HepG2 (cell line): ENCODE data around the gene PHLPP2. TPM values are rescaled to one million over a fixed set of nuclear protein-coding genes. Genes with fewer than 3 reads are reported as not detected.

Experiments
- AHR ChIP-seq: IDR thresholded peaks from 2 replicates; pipeline ENCODE4 v1.6.1; 2018; ENCODE audit warnings: missing genetic modification reagents, missing compliant biosample characterization
- DMAP1 ChIP-seq: IDR thresholded peaks from 2 replicates; pipeline ENCODE4 v1.6.1; 2016
- GATAD2A ChIP-seq: IDR thresholded peaks from 2 replicates; pipeline ENCODE4 v1.6.1; 2016
- GTF3A ChIP-seq: sonication (generic); formaldehyde crosslinking; conservative IDR thresholded peaks from 2 replicates; pipeline ENCODE4 v1.4.0; 2020; ENCODE audit warnings: mild to moderate bottlenecking, missing genetic modification reagents
- KDM2A ChIP-seq: sonication (generic); formaldehyde crosslinking; IDR thresholded peaks from 2 replicates; pipeline ENCODE4 v1.4.0; 2020; ENCODE audit warnings: low read depth, missing genetic modification reagents, borderline replicate concordance
- MAZ ChIP-seq, 2 experiments: sonication (generic) in 1 of 2; formaldehyde crosslinking in 1 of 2; IDR thresholded peaks; 2 replicates each; pipeline versions ENCODE4 v1.5.0 to v1.6.1; 2012 to 2020; ENCODE audit warnings: low read depth in 2 of 2, mild to moderate bottlenecking in 2 of 2, borderline replicate concordance in 1 of 2, improper control_type of control experiment in 1 of 2, low read length in 1 of 2, missing genetic modification reagents in 1 of 2, moderate library complexity in 1 of 2
- NFKBIZ ChIP-seq: IDR thresholded peaks from 2 replicates; pipeline ENCODE4 v1.6.1; 2018; ENCODE audit warnings: missing genetic modification reagents, missing compliant biosample characterization
- PHF5A ChIP-seq: IDR thresholded peaks from one replicate; pipeline ENCODE4 v1.6.1; 2018; ENCODE audit warnings: low read depth, missing genetic modification reagents; ENCODE audit not compliant: unreplicated experiment
- SMAD1 ChIP-seq: sonication (generic); formaldehyde crosslinking; IDR thresholded peaks from 2 replicates; pipeline ENCODE4 v1.4.0; 2020; ENCODE audit warnings: missing genetic modification reagents, low read depth, mild to moderate bottlenecking, borderline replicate concordance
- STAG1 ChIP-seq: sonication (generic); formaldehyde crosslinking; IDR thresholded peaks from 2 replicates; pipeline ENCODE4 v1.4.0; 2020; ENCODE audit warnings: missing genetic modification reagents
- TARDBP ChIP-seq: sonication (generic); formaldehyde crosslinking; IDR thresholded peaks from 2 replicates; pipeline ENCODE4 v1.8.0; 2022; ENCODE audit warnings: mild to moderate bottlenecking, missing genetic modification reagents
- ZBTB21 ChIP-seq: sonication (generic); formaldehyde crosslinking; IDR thresholded peaks from 2 replicates; pipeline ENCODE4 v1.4.0; 2020; ENCODE audit warnings: missing genetic modification reagents
- ZC3H4 ChIP-seq: sonication (generic); formaldehyde crosslinking; IDR thresholded peaks from 2 replicates; pipeline ENCODE4 v1.4.0; 2020; ENCODE audit warnings: missing genetic modification reagents, borderline replicate concordance
- ZNF232 ChIP-seq: sonication (generic); formaldehyde crosslinking; IDR thresholded peaks from 2 replicates; pipeline ENCODE4 v1.4.0; 2020; ENCODE audit warnings: missing genetic modification reagents, borderline replicate concordance
- ZNF567 ChIP-seq: sonication (generic); formaldehyde crosslinking; IDR thresholded peaks from 2 replicates; pipeline ENCODE4 v1.8.1; 2023; ENCODE audit warnings: mild to moderate bottlenecking, missing genetic modification reagents, borderline replicate concordance
- ZNF766 ChIP-seq: sonication (generic); formaldehyde crosslinking; IDR thresholded peaks from 2 replicates; pipeline ENCODE4 v1.5.0; 2020; ENCODE audit warnings: missing genetic modification reagents, borderline replicate concordance
- ZNF83 ChIP-seq: sonication (generic); formaldehyde crosslinking; IDR thresholded peaks from 2 replicates; pipeline ENCODE4 v1.4.0; 2020; ENCODE audit warnings: missing genetic modification reagents, mild to moderate bottlenecking, borderline replicate concordance
- ZNF850 ChIP-seq: sonication (generic); formaldehyde crosslinking; conservative IDR thresholded peaks from 2 replicates; pipeline ENCODE4 v1.9.0; 2021; ENCODE audit warnings: mild to moderate bottlenecking, missing genetic modification reagents
- polyA plus RNA-seq, 8 experiments: library from polyadenylated mRNA; depleted of rRNA in 3 of 8; stranded (reverse) in 7 of 8; unstranded in 1 of 8; fragments of >200 nt; fragmentation: Illumina TruSeq in 4 of 8; extraction: Trizol in 4 of 8; gene quantifications; 2 replicates each; pipeline versions ENCODE4 v1.2.1 to v1.2.3, GENCODE V29; 2011 to 2016; ENCODE audit warnings: low read depth in 4 of 8, missing spikeins in 1 of 8, mixed read lengths in 1 of 8; ENCODE audit not compliant: insufficient read depth in 1 of 8
- total RNA-seq, 5 experiments: library from RNA; depleted of rRNA; stranded (reverse); fragments of >200 nt; fragmentation: Illumina TruSeq; extraction: Trizol; gene quantifications; 2 replicates each; pipeline ENCODE4 v1.2.3, GENCODE V29; 2016; ENCODE audit warnings: low read depth in 1 of 5
- TF ChIP-seq, protein P1 (sequence below): sonication (generic); formaldehyde crosslinking; IDR thresholded peaks from 2 replicates; pipeline ENCODE4 v1.8.1; 2023; ENCODE audit warnings: mild to moderate bottlenecking, moderate library complexity, missing genetic modification reagents
- TF ChIP-seq, protein P2 (sequence below): sonication (generic); formaldehyde crosslinking; conservative IDR thresholded peaks from 2 replicates; pipeline ENCODE4 v1.4.0; 2020; ENCODE audit warnings: missing genetic modification reagents
- TF ChIP-seq, protein P3 (sequence below): sonication (generic); formaldehyde crosslinking; IDR thresholded peaks from 2 replicates; pipeline ENCODE4 v1.4.0; 2020; ENCODE audit warnings: missing genetic modification reagents
- TF ChIP-seq, protein P4 (sequence below): sonication (generic); formaldehyde crosslinking; IDR thresholded peaks from 2 replicates; pipeline ENCODE4 v1.4.0; 2020; ENCODE audit warnings: missing genetic modification reagents

PHLPP2 gene
- total and polyA plus RNA-seq, 2 of the 13 experiments (the other 11 are each of a cell fraction or from before 2014, with no cell fraction given), result 8.9 TPM

DNA sequence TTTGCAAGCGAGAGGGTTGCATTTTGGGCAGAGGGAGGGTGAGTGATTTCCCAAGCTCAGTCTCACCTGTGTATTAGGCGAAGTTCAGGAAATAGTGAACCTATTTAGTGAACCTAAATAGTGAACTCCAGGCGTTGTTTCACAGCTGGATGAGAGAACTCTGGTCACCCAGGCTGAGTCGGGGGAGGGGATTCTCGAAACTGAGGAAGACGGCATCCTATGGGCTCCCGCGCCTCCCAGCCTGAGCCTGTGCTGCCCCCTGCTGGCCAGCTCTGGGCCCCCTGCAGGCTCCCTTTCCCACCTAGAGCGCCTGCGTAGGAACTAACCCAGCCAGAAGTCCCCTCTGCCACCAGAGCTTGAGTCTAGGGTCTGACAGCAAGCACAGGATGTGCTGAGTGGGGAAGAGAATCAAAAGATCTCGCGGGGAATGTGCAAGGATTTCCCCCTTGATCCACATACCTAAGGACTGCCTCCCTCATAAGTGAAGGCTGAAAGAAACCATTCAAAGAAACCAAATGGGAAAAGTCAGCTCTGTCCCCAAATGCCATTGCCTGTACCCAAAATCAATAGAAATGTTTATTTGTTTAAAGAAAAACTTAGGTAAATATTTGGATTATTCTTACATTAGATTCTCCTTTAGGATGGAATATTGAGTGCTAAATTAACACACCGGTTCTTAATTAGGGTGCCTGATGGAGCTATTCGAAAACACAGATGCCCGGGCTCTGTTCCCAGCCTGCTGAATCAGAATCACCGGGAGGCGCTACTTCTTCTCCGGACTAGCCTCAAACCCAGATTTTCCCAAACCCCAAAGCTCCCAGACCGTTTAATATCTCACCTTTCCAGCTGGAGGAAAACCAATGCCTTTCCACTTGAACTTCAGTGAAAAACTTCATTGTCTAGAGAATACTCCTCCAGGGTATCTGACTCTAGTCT lies 113.3 kb downstream of the PHLPP2 start (continued):
- TF ChIP-seq, protein P1, sequence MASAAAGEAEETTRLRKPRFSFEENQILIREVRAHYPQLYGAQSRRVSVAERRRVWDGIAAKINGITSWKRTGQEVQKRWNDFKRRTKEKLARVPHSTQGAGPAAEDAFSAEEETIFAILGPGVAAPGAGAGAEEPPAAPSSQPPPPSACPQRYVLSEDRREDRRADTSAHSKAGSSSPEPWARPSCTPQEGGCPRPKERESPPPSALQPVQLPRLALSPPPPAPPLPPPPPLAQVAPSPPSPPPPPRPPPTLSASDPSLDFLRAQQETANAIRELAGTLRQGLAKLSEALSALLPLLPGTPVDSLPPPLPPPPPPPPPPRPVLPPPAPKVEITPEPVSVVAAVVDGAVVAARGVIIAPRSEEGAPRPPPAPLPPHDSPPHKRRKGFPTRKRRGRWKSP (CRISPR knock-in tag), result peak; percentile 27; the same call in 1 of the 2 replicates
- TF ChIP-seq ZNF766 (CRISPR knock-in tag) (peak; percentile 58; the same call in 1 of the 2 replicates), ZNF83 (CRISPR knock-in tag) (no peak), GATAD2A (CRISPR knock-in tag) (peak; percentile 78), DMAP1 (no peak), SMAD1 (CRISPR knock-in tag) (0 out of 2 replicates have a peak, but pooled peaks have one; percentile 63), MAZ (IDR thresholded peaks at IDR 0.05; ENCODE audit: borderline replicate concordance, low read depth, low read length) (no peak), MAZ (CRISPR knock-in tag; IDR thresholded peaks at IDR 0.05; ENCODE audit: low read depth) (peak; percentile 64; the same call in 1 of the 2 replicates), ZC3H4 (no peak), KDM2A (peak; percentile 71; the same call in 1 of the 2 replicates), ZBTB21 (no peak), PHF5A (CRISPR knock-in tag) (peak; percentile 48), TARDBP (peak; percentile 22; the same call in 1 of the 2 replicates), GTF3A (CRISPR knock-in tag) (0 out of 2 replicates have a peak, but pooled peaks have one; percentile 28), ZNF850 (CRISPR knock-in tag) (no peak), ZNF232 (CRISPR knock-in tag) (peak; percentile 39; the same call in 1 of the 2 replicates), AHR (peak; percentile 54; the same call in 1 of the 2 replicates), STAG1 (CRISPR knock-in tag) (peak; percentile 99), ZNF567 (CRISPR knock-in tag) (0 out of 2 replicates have a peak, but pooled peaks have one; percentile 63), NFKBIZ (CRISPR knock-in tag) (peak; percentile 72)
- TF ChIP-seq, protein P2, sequence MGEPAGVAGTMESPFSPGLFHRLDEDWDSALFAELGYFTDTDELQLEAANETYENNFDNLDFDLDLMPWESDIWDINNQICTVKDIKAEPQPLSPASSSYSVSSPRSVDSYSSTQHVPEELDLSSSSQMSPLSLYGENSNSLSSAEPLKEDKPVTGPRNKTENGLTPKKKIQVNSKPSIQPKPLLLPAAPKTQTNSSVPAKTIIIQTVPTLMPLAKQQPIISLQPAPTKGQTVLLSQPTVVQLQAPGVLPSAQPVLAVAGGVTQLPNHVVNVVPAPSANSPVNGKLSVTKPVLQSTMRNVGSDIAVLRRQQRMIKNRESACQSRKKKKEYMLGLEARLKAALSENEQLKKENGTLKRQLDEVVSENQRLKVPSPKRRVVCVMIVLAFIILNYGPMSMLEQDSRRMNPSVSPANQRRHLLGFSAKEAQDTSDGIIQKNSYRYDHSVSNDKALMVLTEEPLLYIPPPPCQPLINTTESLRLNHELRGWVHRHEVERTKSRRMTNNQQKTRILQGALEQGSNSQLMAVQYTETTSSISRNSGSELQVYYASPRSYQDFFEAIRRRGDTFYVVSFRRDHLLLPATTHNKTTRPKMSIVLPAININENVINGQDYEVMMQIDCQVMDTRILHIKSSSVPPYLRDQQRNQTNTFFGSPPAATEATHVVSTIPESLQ (CRISPR knock-in tag), result 0 out of 2 replicates have a peak, but pooled peaks have one; percentile 32
- TF ChIP-seq, protein P3, sequence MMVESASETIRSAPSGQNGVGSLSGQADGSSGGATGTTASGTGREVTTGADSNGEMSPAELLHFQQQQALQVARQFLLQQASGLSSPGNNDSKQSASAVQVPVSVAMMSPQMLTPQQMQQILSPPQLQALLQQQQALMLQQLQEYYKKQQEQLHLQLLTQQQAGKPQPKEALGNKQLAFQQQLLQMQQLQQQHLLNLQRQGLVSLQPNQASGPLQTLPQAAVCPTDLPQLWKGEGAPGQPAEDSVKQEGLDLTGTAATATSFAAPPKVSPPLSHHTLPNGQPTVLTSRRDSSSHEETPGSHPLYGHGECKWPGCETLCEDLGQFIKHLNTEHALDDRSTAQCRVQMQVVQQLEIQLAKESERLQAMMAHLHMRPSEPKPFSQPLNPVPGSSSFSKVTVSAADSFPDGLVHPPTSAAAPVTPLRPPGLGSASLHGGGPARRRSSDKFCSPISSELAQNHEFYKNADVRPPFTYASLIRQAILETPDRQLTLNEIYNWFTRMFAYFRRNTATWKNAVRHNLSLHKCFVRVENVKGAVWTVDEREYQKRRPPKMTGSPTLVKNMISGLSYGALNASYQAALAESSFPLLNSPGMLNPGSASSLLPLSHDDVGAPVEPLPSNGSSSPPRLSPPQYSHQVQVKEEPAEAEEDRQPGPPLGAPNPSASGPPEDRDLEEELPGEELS (CRISPR knock-in tag), result peak; percentile 60
- TF ChIP-seq, protein P4, sequence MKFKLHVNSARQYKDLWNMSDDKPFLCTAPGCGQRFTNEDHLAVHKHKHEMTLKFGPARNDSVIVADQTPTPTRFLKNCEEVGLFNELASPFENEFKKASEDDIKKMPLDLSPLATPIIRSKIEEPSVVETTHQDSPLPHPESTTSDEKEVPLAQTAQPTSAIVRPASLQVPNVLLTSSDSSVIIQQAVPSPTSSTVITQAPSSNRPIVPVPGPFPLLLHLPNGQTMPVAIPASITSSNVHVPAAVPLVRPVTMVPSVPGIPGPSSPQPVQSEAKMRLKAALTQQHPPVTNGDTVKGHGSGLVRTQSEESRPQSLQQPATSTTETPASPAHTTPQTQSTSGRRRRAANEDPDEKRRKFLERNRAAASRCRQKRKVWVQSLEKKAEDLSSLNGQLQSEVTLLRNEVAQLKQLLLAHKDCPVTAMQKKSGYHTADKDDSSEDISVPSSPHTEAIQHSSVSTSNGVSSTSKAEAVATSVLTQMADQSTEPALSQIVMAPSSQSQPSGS (CRISPR knock-in tag), result 0 out of 2 replicates have a peak, but pooled peaks have one; percentile 30
